ENCODE results near the gene ITGB6. TPM values are rescaled to one million over a fixed set of nuclear protein-coding genes. Genes with fewer than 3 reads are reported as not detected.

ITGB6 gene
- total RNA-seq, 1 donor from 2014 or later = 21.1 TPM

- no peak for TF ChIP-seq CTCF (IDR thresholded peaks at IDR 0.05; ENCODE audit: insufficient read depth, low read length, severe bottlenecking)
- Histone ChIP-seq H3K27me3 (ENCODE audit: control insufficient read depth, insufficient read depth, low read length) (no peaks in the 10 kb centered on the region), H3K4me3 (ENCODE audit: low read depth, low read length) (no peak overlapping the region), H3K36me3 (ENCODE audit: control insufficient read depth, insufficient read depth, low read length) (no peaks in the 10 kb centered on the region)
- no peak for DNase-seq (ENCODE audit: low read depth)
- no peak for FAIRE-seq
Observed at GRCh38 chr2:160063879-160064612, 136.0 kb downstream of the ITGB6 start.

- FAIRE-seq (no peak), DNase-seq (ENCODE audit: low read depth) (no peak)
- Histone ChIP-seq H3K27me3 (ENCODE audit: control insufficient read depth, insufficient read depth, low read length) (no peaks in the 10 kb centered on the region), H3K4me3 (ENCODE audit: low read depth, low read length) (no peak overlapping the region), H3K36me3 (ENCODE audit: control insufficient read depth, insufficient read depth, low read length) (no peaks in the 10 kb centered on the region)
- TF ChIP-seq CTCF (IDR thresholded peaks at IDR 0.05; ENCODE audit: insufficient read depth, low read length, severe bottlenecking) = no peak
Observed at GRCh38 chr2:160063271-160063670, 136.8 kb downstream of the ITGB6 start.

GRCh38 chr2:160062292-160063005 is 137.6 kb downstream of the ITGB6 start, which contains the start of gene PLA2R1:
Gene PLA2R1 (minus strand): TSS chr2:160062615. CDS start chr2:160062403, 212 bp downstream.
- Histone ChIP-seq H3K36me3 (ENCODE audit: control insufficient read depth, insufficient read depth, low read length) (no peaks in the 10 kb centered on the region), H3K27me3 (ENCODE audit: control insufficient read depth, insufficient read depth, low read length) (no peaks in the 10 kb centered on the region), H3K4me3 (ENCODE audit: low read depth, low read length) (peak within 1 kb of the TSS; percentile 67)
- DNase-seq (ENCODE audit: low read depth) (peak; percentile 38), FAIRE-seq (no peak)
- no peak for TF ChIP-seq CTCF (IDR thresholded peaks at IDR 0.05; ENCODE audit: insufficient read depth, low read length, severe bottlenecking)

- FAIRE-seq (no peak), DNase-seq (ENCODE audit: low read depth) (no peak)
- TF ChIP-seq CTCF (IDR thresholded peaks at IDR 0.05; ENCODE audit: insufficient read depth, low read length, severe bottlenecking) = no peak
- Histone ChIP-seq H3K4me3 (ENCODE audit: low read depth, low read length) (peak overlapping the region; percentile 67), H3K27me3 (ENCODE audit: control insufficient read depth, insufficient read depth, low read length) (no peaks in the 10 kb centered on the region), H3K36me3 (ENCODE audit: control insufficient read depth, insufficient read depth, low read length) (no peaks in the 10 kb centered on the region)
Observed at GRCh38 chr2:160061944-160062291, 138.2 kb downstream of the ITGB6 start.

- Histone ChIP-seq H3K36me3 (ENCODE audit: control insufficient read depth, insufficient read depth, low read length) (no peaks in the 10 kb centered on the region), H3K4me3 (ENCODE audit: low read depth, low read length) (peak overlapping the region; percentile 67), H3K27me3 (ENCODE audit: control insufficient read depth, insufficient read depth, low read length) (no peaks in the 10 kb centered on the region)
- DNase-seq (ENCODE audit: low read depth) (no peak), FAIRE-seq (no peak)
- TF ChIP-seq CTCF (IDR thresholded peaks at IDR 0.05; ENCODE audit: insufficient read depth, low read length, severe bottlenecking) = no peak
Observed at GRCh38 chr2:160061533-160061932, 138.5 kb downstream of the ITGB6 start.

All from bronchial epithelial cell (primary cell).